Fibroblast of skin of right quadriceps (primary cell): ENCODE measurements around the gene ZCCHC14.
"Not testable (repeated sequence)": the region's sequence is repeated elsewhere in the genome, so short reads cannot be mapped to it uniquely, and the experiment has no call there.

Experiments
- DNase-seq: peaks from one replicate; pipeline ENCODE4 v3.0.0-alpha.2; 2013

The ZCCHC14 gene

GRCh38 chr16:87495578-87496446, 3.0 kb upstream of the ZCCHC14 start:
- DNase-seq = no peak

DNA sequence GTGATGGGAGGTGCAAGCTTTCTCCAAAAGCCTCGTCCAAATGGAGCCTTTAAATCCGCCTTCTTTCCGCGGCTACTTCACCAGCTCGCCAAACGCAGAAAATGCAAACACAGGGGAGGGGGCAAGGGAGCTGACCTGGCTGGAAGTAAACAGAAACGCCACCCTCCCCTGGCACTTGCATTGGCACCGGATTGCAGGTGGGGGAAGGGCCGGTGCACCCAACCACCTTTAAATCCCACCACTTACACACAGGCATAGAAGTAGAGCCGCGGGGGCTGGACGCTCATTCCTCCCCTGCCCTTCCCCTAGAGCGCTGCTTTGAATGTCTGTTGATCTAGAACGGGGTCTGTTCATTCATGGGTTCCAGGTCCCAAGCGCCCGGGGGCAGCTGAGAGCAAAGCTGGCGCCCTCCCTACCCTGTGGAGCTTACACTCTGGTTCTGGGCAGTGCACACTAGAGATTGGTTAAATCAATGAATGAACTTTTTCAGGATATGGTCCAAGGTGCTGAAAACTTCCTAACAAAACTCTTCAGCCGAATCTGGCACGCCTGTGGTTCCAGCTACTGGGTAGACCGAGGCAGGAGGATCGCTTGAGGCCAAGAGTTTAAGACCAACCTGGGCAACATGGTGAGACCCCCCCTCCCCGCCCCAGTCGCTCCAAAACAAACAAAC, 920 bp upstream of the ZCCHC14 start:
- DNase-seq = no peak

DNA sequence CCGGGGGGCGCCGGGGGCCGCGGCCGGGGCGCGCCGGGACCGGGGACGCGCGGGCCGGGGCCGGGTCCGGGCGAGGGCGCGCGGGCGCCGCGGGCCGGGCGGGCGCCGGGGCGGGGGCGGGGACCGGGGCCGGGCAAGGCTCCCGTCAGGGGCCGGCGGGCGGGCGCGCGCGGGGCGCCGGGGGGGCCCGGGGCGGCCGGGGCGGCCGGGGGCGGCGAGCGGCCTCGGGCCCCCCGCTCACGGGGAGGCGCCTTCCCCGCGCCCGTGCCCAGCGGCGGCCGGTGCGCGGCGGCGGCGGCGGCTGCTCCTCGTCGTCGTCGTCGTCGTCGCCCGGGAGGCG, 563 bp downstream of the ZCCHC14 start:
- no peak for DNase-seq

DNA sequence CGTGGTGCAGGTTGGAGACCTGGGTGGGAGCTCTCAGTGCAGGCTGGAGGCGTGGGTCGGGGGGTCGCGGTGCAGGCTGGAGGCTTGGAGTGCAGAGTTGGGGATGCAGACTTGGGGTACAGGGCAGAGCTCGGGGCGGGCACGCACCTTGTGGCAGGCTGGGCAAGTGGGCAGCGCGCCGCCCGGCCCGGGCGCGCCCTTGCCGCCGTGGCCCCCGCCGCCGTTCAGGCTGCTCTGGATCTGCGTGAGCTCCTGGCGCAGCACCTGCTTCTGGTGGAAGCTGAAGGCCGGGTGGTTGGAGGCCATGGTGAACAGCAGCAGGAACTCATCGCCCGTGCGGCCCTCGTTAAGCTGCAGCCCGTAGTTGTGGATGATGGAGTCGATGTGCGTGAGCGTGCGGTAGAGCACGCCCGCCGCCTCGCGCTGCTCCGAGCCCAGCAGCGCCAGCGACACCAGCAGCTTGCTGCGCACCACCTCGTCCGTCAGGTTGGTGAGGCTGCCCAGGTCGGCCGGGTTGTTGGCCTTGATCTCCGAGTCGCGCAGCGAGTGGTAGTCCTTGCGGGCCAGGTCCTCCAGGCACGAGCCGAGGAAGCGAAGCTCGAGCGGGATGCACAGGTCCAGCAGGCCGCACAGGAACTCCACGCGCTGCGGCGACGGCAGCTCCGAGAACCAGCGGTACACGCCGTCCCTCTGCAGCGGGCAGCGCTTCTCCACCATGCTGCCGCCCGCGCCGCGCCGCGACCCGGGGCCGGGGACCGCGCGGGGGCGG, 1.1 kb downstream of the ZCCHC14 start:
- no peak for DNase-seq

DNA sequence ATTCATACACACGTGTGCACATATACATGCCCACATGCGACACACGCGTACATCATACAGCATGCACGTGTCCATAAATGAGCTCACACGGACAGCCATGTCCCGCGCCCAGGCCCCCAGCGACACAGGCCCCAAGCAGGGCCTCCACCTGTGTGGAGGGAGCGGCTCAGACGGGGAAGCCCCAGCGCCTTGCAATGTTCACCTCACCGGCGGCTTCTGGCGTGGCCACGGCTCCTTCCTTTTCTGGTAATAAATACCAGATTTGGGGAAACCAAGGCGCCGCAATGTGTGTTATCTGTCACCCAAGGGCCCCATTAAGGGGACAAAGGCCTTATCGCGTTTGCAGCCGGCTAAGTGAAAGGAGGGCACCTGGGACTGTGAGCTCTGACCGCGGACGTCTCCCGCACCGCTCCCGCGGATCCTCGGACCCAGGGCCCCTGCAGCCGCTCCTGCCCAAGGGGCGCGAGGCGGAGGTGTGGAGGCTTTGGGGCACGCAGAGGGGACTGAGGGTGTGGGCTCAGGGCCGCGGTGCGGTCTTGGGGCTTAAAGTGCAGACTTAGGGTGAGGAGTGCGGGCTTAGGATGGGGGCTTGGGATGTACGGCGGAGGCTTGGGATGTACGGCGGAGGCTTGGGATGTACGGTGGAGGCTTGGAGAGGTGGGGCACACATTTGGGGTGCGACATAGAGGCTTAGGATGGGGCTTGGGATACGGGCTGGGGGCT, 1.9 kb downstream of the ZCCHC14 start:
- DNase-seq = not testable (repeated sequence)

- no peak for DNase-seq
These were observed 2.6 kb downstream of the ZCCHC14 start for GRCh38 chr16:87490096-87490798.

- DNase-seq = no peak
These were observed 3.3 kb downstream of the ZCCHC14 start for GRCh38 chr16:87489434-87490045.

DNA sequence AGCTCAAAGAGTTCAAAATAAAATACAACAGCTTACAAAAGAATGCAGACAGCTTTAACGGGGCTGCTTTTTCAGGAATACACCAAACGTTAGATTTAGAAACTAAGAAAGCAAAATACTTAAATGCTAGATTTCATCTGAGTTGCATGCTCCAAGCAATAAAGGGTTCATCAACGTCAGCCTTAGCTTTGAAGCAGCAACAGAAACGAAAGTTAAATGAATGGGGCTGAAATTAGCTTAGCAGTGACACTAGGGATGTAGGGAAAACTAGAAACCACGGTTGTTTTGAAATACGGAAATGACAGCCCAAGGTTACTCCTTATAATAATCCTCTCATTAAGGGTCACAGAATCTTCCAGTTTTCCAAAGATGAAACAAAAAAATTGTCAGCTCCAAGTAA, 3.9 kb downstream of the ZCCHC14 start:
- not testable (repeated sequence) for DNase-seq

- no peak for DNase-seq
These were observed 5.4 kb downstream of the ZCCHC14 start for GRCh38 chr16:87487361-87487924.

DNA sequence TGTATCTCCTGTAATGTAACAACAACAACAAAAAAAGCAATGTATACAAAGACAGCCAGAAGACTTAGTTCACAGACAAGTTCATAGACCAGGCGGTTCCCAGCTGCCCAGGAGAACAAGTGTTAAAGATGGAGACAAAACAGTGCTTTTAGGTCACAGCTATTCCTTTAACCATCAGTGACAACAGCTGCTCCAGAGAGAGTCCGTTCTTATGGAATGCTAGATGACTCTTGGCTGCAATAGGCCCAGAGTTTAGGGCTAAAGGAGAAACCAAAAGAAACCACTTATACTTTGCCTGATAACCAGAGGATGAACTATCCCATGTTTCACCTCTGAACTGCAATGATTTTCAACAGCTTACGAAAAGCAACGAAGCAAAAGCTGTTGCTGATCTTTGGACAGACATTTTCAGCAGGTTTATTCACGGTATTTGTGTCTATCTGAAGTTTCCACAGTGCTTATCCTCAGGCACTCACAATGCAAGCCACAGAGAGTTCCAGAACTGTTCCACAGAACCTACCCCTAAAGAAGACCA, 6.0 kb downstream of the ZCCHC14 start:
- no peak for DNase-seq

- DNase-seq = no peak
These were observed 6.5 kb downstream of the ZCCHC14 start for GRCh38 chr16:87486282-87486681.

- DNase-seq = not testable (repeated sequence)
These were observed 7.0 kb downstream of the ZCCHC14 start for GRCh38 chr16:87485792-87486191.

GRCh38 chr16:87484487-87485331, 8.1 kb downstream of the ZCCHC14 start:
- no peak for DNase-seq

DNA sequence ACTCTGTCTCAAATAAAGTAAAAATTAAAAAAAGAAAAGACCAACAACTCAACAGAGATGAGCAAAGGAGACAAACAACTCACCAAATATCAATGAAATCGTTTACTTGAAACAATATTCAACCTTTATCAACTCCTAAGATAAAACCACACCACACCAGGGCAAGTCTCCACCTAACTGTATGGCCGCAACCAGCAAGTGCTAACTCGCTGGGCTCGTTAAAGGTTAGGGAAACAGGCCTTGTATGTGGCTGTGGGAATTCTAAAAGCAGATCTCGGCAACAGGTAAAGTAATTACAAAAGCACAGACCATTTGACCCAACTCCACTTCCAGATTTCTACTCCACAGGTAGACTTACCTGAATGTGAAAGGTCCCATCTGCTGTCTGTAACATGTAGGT, 9.3 kb downstream of the ZCCHC14 start:
- DNase-seq = no peak

GRCh38 chr16:87482670-87483069, 10.2 kb downstream of the ZCCHC14 start:
- DNase-seq = not testable (repeated sequence)

DNA sequence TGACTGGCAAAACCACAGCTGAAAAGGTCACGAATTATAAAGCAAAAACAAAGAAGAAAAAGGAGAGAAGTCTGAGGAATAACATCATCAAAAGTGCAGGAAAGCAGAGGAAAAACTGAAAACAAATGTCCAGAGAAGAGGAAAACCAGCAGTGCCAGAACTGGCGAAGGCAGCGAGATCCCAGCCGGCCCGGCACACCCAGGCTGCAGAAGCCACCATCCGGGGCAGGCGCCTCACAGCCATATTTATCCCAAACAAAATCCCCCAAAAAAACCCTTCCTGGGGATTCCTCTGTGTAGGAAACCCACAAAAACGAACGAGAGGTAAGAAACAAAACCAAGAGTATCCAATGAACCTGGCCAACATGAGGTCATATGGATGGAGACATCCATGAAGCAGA, 10.6 kb downstream of the ZCCHC14 start:
- DNase-seq = no peak

DNA sequence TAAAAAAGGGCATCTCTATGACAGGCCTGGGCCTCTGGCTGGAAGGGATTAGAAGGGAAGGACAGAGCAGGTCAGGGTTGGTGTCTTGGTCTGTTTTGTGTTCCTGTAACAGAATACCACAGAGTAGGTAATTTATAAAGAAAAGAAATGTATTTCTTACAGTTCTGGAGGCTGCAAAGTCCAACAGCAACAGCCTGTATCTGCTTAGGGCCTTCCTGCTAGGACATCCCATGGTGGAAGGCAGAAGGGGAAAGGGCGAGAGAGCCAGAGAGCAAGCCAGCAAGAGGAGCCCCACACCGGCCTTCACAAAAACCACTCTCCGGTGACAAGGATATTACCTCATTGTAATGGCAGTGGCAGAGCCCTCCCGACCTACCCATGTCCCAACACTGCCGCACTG, 11.1 kb downstream of the ZCCHC14 start:
- not testable (repeated sequence) for DNase-seq

GRCh38 chr16:87477209-87477981, 15.4 kb downstream of the ZCCHC14 start:
- DNase-seq = not testable (repeated sequence)

- no peak for DNase-seq
These were observed 18.2 kb downstream of the ZCCHC14 start for GRCh38 chr16:87474566-87474996.
